ENCODE results near the gene STK36. TPM values are rescaled to one million over a fixed set of nuclear protein-coding genes. Genes with fewer than 3 reads are reported as not detected.
A peak's percentile ranks its signal among the peaks of the same experiment; 100 is the strongest.

Gene STK36
- total RNA-seq, 1 experiment from 2014 or later = 38.7 TPM

GRCh38 chr2:218732052-218732760, 60.3 kb downstream of the STK36 start:
- H3K4me1 Mint-ChIP-seq = peaks cover 22 to 27% of the 10 kb centered on the region in 2 experiments
- Histone ChIP-seq H2BK120ac (ENCODE audit: low read depth, low read length, poor library complexity, severe bottlenecking) (no peak overlapping the region), H3K27me3 (ENCODE audit: insufficient read depth, low read length) (no peaks in the 10 kb centered on the region), H3K9ac (ENCODE audit: extremely low read depth, insufficient read length, low read length) (no peak overlapping the region), H3K23ac (ENCODE audit: insufficient read length, low read depth, low read length) (no peak overlapping the region), H2BK12ac (ENCODE audit: insufficient read length, low read depth, low read length) (no peak overlapping the region), H3K9me3 (ENCODE audit: control insufficient read depth, low read depth, low read length) (no peaks in the 10 kb centered on the region), H2AFZ (ENCODE audit: low read length) (no peak overlapping the region), H3K27ac (ENCODE audit: insufficient read length, low read depth, low read length) (peak overlapping the region; percentile 60), H3K18ac (ENCODE audit: insufficient read length, low read depth, low read length) (no peak overlapping the region), H3K14ac (ENCODE audit: insufficient read depth, low read length) (no peak overlapping the region), H3K79me1 (ENCODE audit: insufficient read depth, low read depth, low read length, poor library complexity, severe bottlenecking) (peaks cover 6% of the 10 kb centered on the region), H4K91ac (ENCODE audit: insufficient read length, low read depth, low read length) (no peak overlapping the region), H2BK20ac (ENCODE audit: low read depth, low read length, poor library complexity, severe bottlenecking) (no peak overlapping the region), H3K4me1 (ENCODE audit: insufficient read depth, low read length) (peaks cover 11% of the 10 kb centered on the region), H3K79me2 (ENCODE audit: insufficient read depth, low read length) (peaks cover 17% of the 10 kb centered on the region; the same call in 1 of the 2 replicates), H2BK15ac (ENCODE audit: low read depth, low read length) (no peak overlapping the region), H2BK5ac (ENCODE audit: insufficient read length, low read length) (no peak overlapping the region), H3K4me2 (ENCODE audit: insufficient read depth, insufficient read length, low read length) (no peak overlapping the region), H2AK5ac (ENCODE audit: insufficient read length, low read length) (no peak overlapping the region), H4K20me1 (ENCODE audit: control insufficient read depth, insufficient read depth, insufficient read length) (no peaks in the 10 kb centered on the region), H4K5ac (ENCODE audit: insufficient read length, low read depth, low read length) (no peak overlapping the region), H3K4ac (ENCODE audit: low read depth, low read length) (no peak overlapping the region), H3T11ph (ENCODE audit: low read length) (no peak overlapping the region), H3K56ac (ENCODE audit: insufficient read length, low read depth, low read length) (no peak overlapping the region), H3K23me2 (ENCODE audit: insufficient read length, low read depth, low read length, poor library complexity, severe bottlenecking) (no peaks in the 10 kb centered on the region), H4K8ac (replicated peaks; ENCODE audit: insufficient read length, low read depth, low read length) (no peak overlapping the region)
- no peaks in the 10 kb centered on the region for H3K27me3 Mint-ChIP-seq (ENCODE audit: low read depth)
- DNase-seq = no peak
- peaks cover 5 to 9% of the 10 kb centered on the region in 2 experiments for H3K9me3 Mint-ChIP-seq
- no CpG with 5 or more reads among the region's 5 CpGs for WGBS (ENCODE audit: extremely low coverage, insufficient read length, low lambda C conversion rate)
- H3K36me3 Mint-ChIP-seq (ENCODE audit: insufficient read depth in 1 of 3, low read depth in 3 of 3) = peaks cover 17 to 39% (median 26%) of the 10 kb centered on the region in 3 experiments
- H3K4me3 Mint-ChIP-seq = no peak overlapping the region
- H3K27ac Mint-ChIP-seq = peak overlapping the region in 2 of 3 experiments; percentile 52 to 90; a peak in 3 of 7 replicates
- TF ChIP-seq CTCF (conservative IDR thresholded peaks at IDR 0.05) = no peak

Measured in H9 (cell line).